Measurements from ENCODE around the gene NPIPA8.
"Not testable (repeated sequence)": the region's sequence is repeated elsewhere in the genome, so short reads cannot be mapped to it uniquely, and the experiment has no call there.

NPIPA8 gene

GRCh38 chr16:18336636-18337035, at the start of gene NPIPA8:
Gene NPIPA8 (minus strand): TSS chr16:18336736. CDS start chr16:18332662, 4,074 bp downstream.
- H3K4me3 ChIP-seq (ENCODE audit: low read depth in 1 of 2, low read length in 2 of 2); H3K4me1 ChIP-seq (ENCODE audit: control insufficient read depth in 1 of 2, insufficient read depth in 2 of 2, low read length in 2 of 2); H3K27me3 ChIP-seq (ENCODE audit: control insufficient read depth in 1 of 2, insufficient read depth in 2 of 2, low read length in 2 of 2); H3K9me3 ChIP-seq (ENCODE audit: control insufficient read depth in 1 of 2, low read length in 2 of 2); H3K27ac ChIP-seq (ENCODE audit: low read depth, low read length); H3K9ac ChIP-seq (ENCODE audit: low read depth in 1 of 2, low read length in 2 of 2); H3K36me3 ChIP-seq (ENCODE audit: control insufficient read depth in 1 of 2, insufficient read depth in 2 of 2, low read length in 2 of 2): not testable (repeated sequence)

- not testable (repeated sequence) for H3K9me3 ChIP-seq (ENCODE audit: control insufficient read depth in 1 of 2, low read length in 2 of 2)
Observed at GRCh38 chr16:18385285-18385684, 48.7 kb upstream of the NPIPA8 start.

GRCh38 chr16:18384869-18385268, 48.3 kb upstream of the NPIPA8 start:
- not testable (repeated sequence) for H3K36me3 ChIP-seq (ENCODE audit: control insufficient read depth in 1 of 2, insufficient read depth in 2 of 2, low read length in 2 of 2); H3K27me3 ChIP-seq (ENCODE audit: control insufficient read depth in 1 of 2, insufficient read depth in 2 of 2, low read length in 2 of 2); H3K9ac ChIP-seq (ENCODE audit: low read depth in 1 of 2, low read length in 2 of 2); H3K4me3 ChIP-seq (ENCODE audit: low read depth in 1 of 2, low read length in 2 of 2); H3K4me1 ChIP-seq (ENCODE audit: control insufficient read depth in 1 of 2, insufficient read depth in 2 of 2, low read length in 2 of 2); H3K9me3 ChIP-seq (ENCODE audit: control insufficient read depth in 1 of 2, low read length in 2 of 2); H3K27ac ChIP-seq (ENCODE audit: low read depth, low read length)

More at GRCh38 chr16:18385285-18385684, 48.7 kb upstream of the NPIPA8 start:
- not testable (repeated sequence) for H3K9ac ChIP-seq (ENCODE audit: low read depth in 1 of 2, low read length in 2 of 2); H3K27me3 ChIP-seq (ENCODE audit: control insufficient read depth in 1 of 2, insufficient read depth in 2 of 2, low read length in 2 of 2); H3K4me3 ChIP-seq (ENCODE audit: low read depth in 1 of 2, low read length in 2 of 2); H3K27ac ChIP-seq (ENCODE audit: low read depth, low read length); H3K36me3 ChIP-seq (ENCODE audit: control insufficient read depth in 1 of 2, insufficient read depth in 2 of 2, low read length in 2 of 2); H3K4me1 ChIP-seq (ENCODE audit: control insufficient read depth in 1 of 2, insufficient read depth in 2 of 2, low read length in 2 of 2)

GRCh38 chr16:18384098-18384636, 47.6 kb upstream of the NPIPA8 start:
- not testable (repeated sequence) for H3K9me3 ChIP-seq (ENCODE audit: control insufficient read depth in 1 of 2, low read length in 2 of 2); H3K4me3 ChIP-seq (ENCODE audit: low read depth in 1 of 2, low read length in 2 of 2); H3K9ac ChIP-seq (ENCODE audit: low read depth in 1 of 2, low read length in 2 of 2); H3K27ac ChIP-seq (ENCODE audit: low read depth, low read length); H3K27me3 ChIP-seq (ENCODE audit: control insufficient read depth in 1 of 2, insufficient read depth in 2 of 2, low read length in 2 of 2); H3K4me1 ChIP-seq (ENCODE audit: control insufficient read depth in 1 of 2, insufficient read depth in 2 of 2, low read length in 2 of 2); H3K36me3 ChIP-seq (ENCODE audit: control insufficient read depth in 1 of 2, insufficient read depth in 2 of 2, low read length in 2 of 2)

GRCh38 chr16:18382696-18383095, 46.2 kb upstream of the NPIPA8 start:
- H3K36me3 ChIP-seq (ENCODE audit: control insufficient read depth in 1 of 2, insufficient read depth in 2 of 2, low read length in 2 of 2); H3K4me1 ChIP-seq (ENCODE audit: control insufficient read depth in 1 of 2, insufficient read depth in 2 of 2, low read length in 2 of 2); H3K4me3 ChIP-seq (ENCODE audit: low read depth in 1 of 2, low read length in 2 of 2); H3K27me3 ChIP-seq (ENCODE audit: control insufficient read depth in 1 of 2, insufficient read depth in 2 of 2, low read length in 2 of 2); H3K27ac ChIP-seq (ENCODE audit: low read depth, low read length); H3K9ac ChIP-seq (ENCODE audit: low read depth in 1 of 2, low read length in 2 of 2); H3K9me3 ChIP-seq (ENCODE audit: control insufficient read depth in 1 of 2, low read length in 2 of 2): not testable (repeated sequence)

GRCh38 chr16:18347742-18348141, 11.2 kb upstream of the NPIPA8 start:
- not testable (repeated sequence) for H3K36me3 ChIP-seq (ENCODE audit: control insufficient read depth in 1 of 2, insufficient read depth in 2 of 2, low read length in 2 of 2); H3K4me1 ChIP-seq (ENCODE audit: control insufficient read depth in 1 of 2, insufficient read depth in 2 of 2, low read length in 2 of 2); H3K27me3 ChIP-seq (ENCODE audit: control insufficient read depth in 1 of 2, insufficient read depth in 2 of 2, low read length in 2 of 2); H3K4me3 ChIP-seq (ENCODE audit: low read depth in 1 of 2, low read length in 2 of 2); H3K9me3 ChIP-seq (ENCODE audit: control insufficient read depth in 1 of 2, low read length in 2 of 2); H3K27ac ChIP-seq (ENCODE audit: low read depth, low read length); H3K9ac ChIP-seq (ENCODE audit: low read depth in 1 of 2, low read length in 2 of 2)

- H3K4me1 ChIP-seq (ENCODE audit: control insufficient read depth in 1 of 2, insufficient read depth in 2 of 2, low read length in 2 of 2); H3K4me3 ChIP-seq (ENCODE audit: low read depth in 1 of 2, low read length in 2 of 2); H3K9ac ChIP-seq (ENCODE audit: low read depth in 1 of 2, low read length in 2 of 2); H3K27me3 ChIP-seq (ENCODE audit: control insufficient read depth in 1 of 2, insufficient read depth in 2 of 2, low read length in 2 of 2); H3K36me3 ChIP-seq (ENCODE audit: control insufficient read depth in 1 of 2, insufficient read depth in 2 of 2, low read length in 2 of 2); H3K27ac ChIP-seq (ENCODE audit: low read depth, low read length); H3K9me3 ChIP-seq (ENCODE audit: control insufficient read depth in 1 of 2, low read length in 2 of 2): not testable (repeated sequence)
Observed at GRCh38 chr16:18346993-18347392, 10.5 kb upstream of the NPIPA8 start.

GRCh38 chr16:18344634-18345033, 8.1 kb upstream of the NPIPA8 start:
- H3K4me3 ChIP-seq (ENCODE audit: low read depth in 1 of 2, low read length in 2 of 2); H3K27me3 ChIP-seq (ENCODE audit: control insufficient read depth in 1 of 2, insufficient read depth in 2 of 2, low read length in 2 of 2); H3K27ac ChIP-seq (ENCODE audit: low read depth, low read length); H3K4me1 ChIP-seq (ENCODE audit: control insufficient read depth in 1 of 2, insufficient read depth in 2 of 2, low read length in 2 of 2); H3K9ac ChIP-seq (ENCODE audit: low read depth in 1 of 2, low read length in 2 of 2); H3K9me3 ChIP-seq (ENCODE audit: control insufficient read depth in 1 of 2, low read length in 2 of 2); H3K36me3 ChIP-seq (ENCODE audit: control insufficient read depth in 1 of 2, insufficient read depth in 2 of 2, low read length in 2 of 2): not testable (repeated sequence)

GRCh38 chr16:18341986-18342385, 5.5 kb upstream of the NPIPA8 start:
- H3K36me3 ChIP-seq (ENCODE audit: control insufficient read depth in 1 of 2, insufficient read depth in 2 of 2, low read length in 2 of 2); H3K9me3 ChIP-seq (ENCODE audit: control insufficient read depth in 1 of 2, low read length in 2 of 2); H3K27me3 ChIP-seq (ENCODE audit: control insufficient read depth in 1 of 2, insufficient read depth in 2 of 2, low read length in 2 of 2); H3K9ac ChIP-seq (ENCODE audit: low read depth in 1 of 2, low read length in 2 of 2); H3K4me3 ChIP-seq (ENCODE audit: low read depth in 1 of 2, low read length in 2 of 2); H3K4me1 ChIP-seq (ENCODE audit: control insufficient read depth in 1 of 2, insufficient read depth in 2 of 2, low read length in 2 of 2); H3K27ac ChIP-seq (ENCODE audit: low read depth, low read length): not testable (repeated sequence)

- H3K9me3 ChIP-seq (ENCODE audit: control insufficient read depth in 1 of 2, low read length in 2 of 2); H3K27ac ChIP-seq (ENCODE audit: low read depth, low read length); H3K4me3 ChIP-seq (ENCODE audit: low read depth in 1 of 2, low read length in 2 of 2); H3K27me3 ChIP-seq (ENCODE audit: control insufficient read depth in 1 of 2, insufficient read depth in 2 of 2, low read length in 2 of 2); H3K9ac ChIP-seq (ENCODE audit: low read depth in 1 of 2, low read length in 2 of 2); H3K36me3 ChIP-seq (ENCODE audit: control insufficient read depth in 1 of 2, insufficient read depth in 2 of 2, low read length in 2 of 2); H3K4me1 ChIP-seq (ENCODE audit: control insufficient read depth in 1 of 2, insufficient read depth in 2 of 2, low read length in 2 of 2): not testable (repeated sequence)
Observed at GRCh38 chr16:18341417-18341960, 5.0 kb upstream of the NPIPA8 start.

- not testable (repeated sequence) for H3K27ac ChIP-seq (ENCODE audit: low read depth, low read length); H3K27me3 ChIP-seq (ENCODE audit: control insufficient read depth in 1 of 2, insufficient read depth in 2 of 2, low read length in 2 of 2); H3K36me3 ChIP-seq (ENCODE audit: control insufficient read depth in 1 of 2, insufficient read depth in 2 of 2, low read length in 2 of 2); H3K9ac ChIP-seq (ENCODE audit: low read depth in 1 of 2, low read length in 2 of 2); H3K4me1 ChIP-seq (ENCODE audit: control insufficient read depth in 1 of 2, insufficient read depth in 2 of 2, low read length in 2 of 2); H3K9me3 ChIP-seq (ENCODE audit: control insufficient read depth in 1 of 2, low read length in 2 of 2); H3K4me3 ChIP-seq (ENCODE audit: low read depth in 1 of 2, low read length in 2 of 2)
Observed at GRCh38 chr16:18339210-18339609, 2.7 kb upstream of the NPIPA8 start.

Measured in duodenal mucosa (tissue), 2 donors.